ENCODE results near the gene GNAZ. TPM values are rescaled to one million over a fixed set of nuclear protein-coding genes. Genes with fewer than 3 reads are reported as not detected.

The GNAZ gene
- total RNA-seq, 5 donors from 2014 or later (not counting 1 experiment from before 2014, with no cell fraction given) = 0.70 to 1.4 (median 1.3) TPM

DNA sequence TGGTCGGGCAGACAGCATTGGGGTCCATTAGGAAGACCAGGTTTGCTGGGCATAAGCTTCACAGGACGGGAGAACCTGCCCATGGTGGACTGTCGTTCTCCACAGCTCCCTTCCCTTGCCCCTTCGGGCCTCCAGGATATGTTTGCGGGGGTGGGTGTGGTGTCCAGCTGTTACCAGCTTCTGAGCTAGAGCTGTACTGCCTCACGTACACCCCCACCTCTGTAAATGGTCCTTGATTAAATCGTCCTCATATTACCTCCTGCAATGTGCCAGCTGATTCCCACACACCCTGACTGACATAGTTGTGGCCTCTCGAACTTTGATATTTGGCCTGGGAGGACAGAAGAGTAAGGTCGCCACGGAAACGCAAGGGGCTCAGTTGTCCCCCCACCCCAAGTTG lies 93.8 kb downstream of the GNAZ start:
- H3K27me3 Mint-ChIP-seq = no peaks in the 10 kb centered on the region
- Histone ChIP-seq H3K27me3 (replicated peaks in 1 of 2; ENCODE audit: control insufficient read depth in 2 of 2, extremely low read depth in 1 of 2, insufficient read depth in 2 of 2, low read length in 1 of 2) (peaks cover 0 to 7% of the 10 kb centered on the region in 2 experiments), H3K9me3 (no peaks in the 10 kb centered on the region), H3K27ac (ENCODE audit: low read length) (no peak overlapping the region), H3K36me3 (ENCODE audit: control insufficient read depth in 2 of 2, extremely low read depth in 1 of 2, insufficient read depth in 1 of 2, low read length in 1 of 2) (peaks cover 0 to under 1% of the 10 kb centered on the region in 2 donors), H3K4me1 (ENCODE audit: control insufficient read depth in 1 of 2, extremely low read depth in 1 of 2, insufficient read depth in 2 of 2, low read length in 2 of 2) (no peaks in the 10 kb centered on the region), H3K4me3 (ENCODE audit: control insufficient read depth in 1 of 2, extremely low read depth in 1 of 2, low read length in 1 of 2) (no peak overlapping the region)
- H3K4me3 Mint-ChIP-seq = no peak overlapping the region
- no peak overlapping the region for H3K27ac Mint-ChIP-seq
- H3K36me3 Mint-ChIP-seq = no peaks in the 10 kb centered on the region
- CTCF ChIA-PET = interaction anchor here in 1 of 2 donors (0.9 kb wide), 1 partner anchor 118 kb away, joined by 3 read pairs; no protein-coding TSS in a partner anchor
- no peaks in the 10 kb centered on the region for H3K9me3 Mint-ChIP-seq
- 85% methylated on average over 7 of the region's 11 CpGs for WGBS (ENCODE audit: insufficient coverage)
- no peak for DNase-seq
- POLR2A ChIA-PET = no interaction called here
- no peaks in the 10 kb centered on the region for H3K4me1 Mint-ChIP-seq
- ATAC-seq (replicated peaks in 1 of 4) = no peak

DNA sequence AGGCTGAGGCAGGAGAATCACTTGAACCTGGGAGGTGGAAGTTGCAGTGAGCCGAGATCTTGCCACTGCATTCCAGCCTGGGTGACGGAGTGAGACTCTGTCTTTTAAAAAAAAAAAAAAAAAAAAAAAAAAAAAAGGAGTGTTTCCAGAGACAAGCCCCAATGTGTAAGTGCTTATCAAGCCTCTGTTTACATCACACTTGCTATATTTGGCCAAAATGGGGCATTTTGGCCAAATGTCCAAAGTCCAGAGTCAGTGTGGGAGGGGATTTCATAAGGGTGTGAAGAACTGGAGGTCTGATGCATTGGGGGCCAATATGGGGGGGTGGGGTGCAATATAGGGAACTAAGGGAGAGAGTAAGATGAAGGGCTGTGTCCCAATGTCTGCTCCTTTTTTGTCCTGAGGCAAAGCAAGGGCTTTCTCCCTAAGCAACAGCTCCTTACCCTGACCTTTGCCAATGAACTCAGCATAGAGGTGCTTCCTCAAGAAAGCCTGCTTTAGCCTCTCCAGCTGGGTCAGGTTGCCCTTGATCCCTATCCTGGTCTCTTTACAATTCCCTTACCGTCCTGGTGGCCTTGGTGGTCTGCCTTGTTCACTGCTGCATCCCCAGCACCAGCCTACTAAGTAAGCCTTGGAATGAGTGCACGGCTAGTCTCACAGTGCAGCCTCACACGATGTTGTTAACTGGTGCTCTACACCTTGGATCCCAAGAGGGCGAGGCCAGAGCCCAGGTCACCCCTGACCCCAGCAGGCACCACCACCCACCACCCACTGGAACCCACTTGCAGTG lies 95.9 kb downstream of the GNAZ start:
- Mint-ChIP-seq H3K36me3 (no peaks in the 10 kb centered on the region), H3K27ac (no peak overlapping the region), H3K4me3 (no peak overlapping the region), H3K4me1 (no peaks in the 10 kb centered on the region), H3K9me3 (no peaks in the 10 kb centered on the region), H3K27me3 (no peaks in the 10 kb centered on the region)
- no peaks in the 10 kb centered on the region for H3K9me3 ChIP-seq
- no peaks in the 10 kb centered on the region for H3K4me1 ChIP-seq (ENCODE audit: control insufficient read depth in 1 of 2, extremely low read depth in 1 of 2, insufficient read depth in 2 of 2, low read length in 2 of 2)
- WGBS (ENCODE audit: insufficient coverage) = 82% methylated on average over 3 of the region's 6 CpGs
- POLR2A ChIA-PET = no interaction called here
- H3K36me3 ChIP-seq (ENCODE audit: control insufficient read depth in 2 of 2, extremely low read depth in 1 of 2, insufficient read depth in 1 of 2, low read length in 1 of 2) = no peaks in the 10 kb centered on the region
- peaks cover 0 to 7% of the 10 kb centered on the region in 2 experiments for H3K27me3 ChIP-seq (replicated peaks in 1 of 2; ENCODE audit: control insufficient read depth in 2 of 2, extremely low read depth in 1 of 2, insufficient read depth in 2 of 2, low read length in 1 of 2)
- no peak for ATAC-seq (replicated peaks in 1 of 4)
- CTCF ChIA-PET = interaction anchor here in 1 of 2 donors (0.7 kb wide), 1 partner anchor 130 kb away, joined by 6 read pairs; no protein-coding TSS in a partner anchor
- DNase-seq = no peak
- no peak overlapping the region for H3K4me3 ChIP-seq (ENCODE audit: control insufficient read depth in 1 of 2, extremely low read depth in 1 of 2, low read length in 1 of 2)
- H3K27ac ChIP-seq (ENCODE audit: low read length) = no peak overlapping the region

DNA sequence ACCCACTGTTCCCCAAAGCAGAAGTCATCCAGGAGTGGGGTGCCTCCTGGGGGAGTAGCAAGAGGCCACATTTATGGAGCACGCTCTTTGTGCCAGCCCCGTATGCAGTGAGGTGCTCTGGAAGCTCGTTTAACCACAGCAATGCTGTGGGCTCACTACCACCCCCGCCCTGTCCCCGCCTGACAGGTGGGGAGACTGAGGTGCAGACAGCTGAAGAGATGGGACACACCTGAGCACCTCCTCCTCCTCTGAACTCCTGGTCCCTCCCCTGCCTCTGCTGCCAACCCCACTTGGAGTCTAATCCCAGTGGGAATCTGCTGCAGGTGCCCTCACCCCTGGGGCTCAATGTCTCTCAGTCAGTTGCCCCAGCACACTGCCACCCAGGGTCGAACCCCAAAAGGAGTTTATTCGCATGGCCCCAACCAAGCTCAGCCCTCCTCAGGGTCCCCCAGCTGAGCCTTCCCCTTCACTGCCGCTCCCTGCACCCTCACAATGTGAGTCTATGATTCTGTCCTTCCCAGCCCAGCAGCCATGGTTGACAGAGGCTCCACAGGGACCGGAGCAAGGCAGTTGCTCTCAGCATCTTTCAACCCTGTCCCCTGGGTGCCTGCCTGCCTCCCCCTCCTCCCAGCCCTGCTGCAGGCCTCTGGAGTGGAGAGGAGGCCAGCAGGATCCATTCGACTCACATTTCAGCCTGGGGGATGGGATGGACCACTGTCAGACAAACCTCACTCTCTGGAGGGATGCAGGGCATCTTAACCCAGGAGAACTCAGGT lies 96.7 kb downstream of the GNAZ start:
- H3K27ac Mint-ChIP-seq = no peak overlapping the region
- Histone ChIP-seq H3K4me1 (ENCODE audit: control insufficient read depth in 1 of 2, extremely low read depth in 1 of 2, insufficient read depth in 2 of 2, low read length in 2 of 2) (no peaks in the 10 kb centered on the region), H3K27me3 (replicated peaks in 1 of 2; ENCODE audit: control insufficient read depth in 2 of 2, extremely low read depth in 1 of 2, insufficient read depth in 2 of 2, low read length in 1 of 2) (peaks cover 0 to 7% of the 10 kb centered on the region in 2 experiments), H3K36me3 (ENCODE audit: control insufficient read depth in 2 of 2, extremely low read depth in 1 of 2, insufficient read depth in 1 of 2, low read length in 1 of 2) (no peaks in the 10 kb centered on the region), H3K27ac (ENCODE audit: low read length) (no peak overlapping the region), H3K9me3 (no peaks in the 10 kb centered on the region), H3K4me3 (ENCODE audit: control insufficient read depth in 1 of 2, extremely low read depth in 1 of 2, low read length in 1 of 2) (no peak overlapping the region)
- no peak overlapping the region for H3K4me3 Mint-ChIP-seq
- H3K9me3 Mint-ChIP-seq = no peaks in the 10 kb centered on the region
- no peaks in the 10 kb centered on the region for H3K36me3 Mint-ChIP-seq
- H3K27me3 Mint-ChIP-seq = no peaks in the 10 kb centered on the region
- no peaks in the 10 kb centered on the region for H3K4me1 Mint-ChIP-seq
- 66% methylated on average over 7 of the region's 10 CpGs for WGBS (ENCODE audit: insufficient coverage)
- ATAC-seq (replicated peaks in 1 of 4) (no peak), DNase-seq (no peak)
- ChIA-PET POLR2A (no interaction called here), CTCF (no interaction called here)

DNA sequence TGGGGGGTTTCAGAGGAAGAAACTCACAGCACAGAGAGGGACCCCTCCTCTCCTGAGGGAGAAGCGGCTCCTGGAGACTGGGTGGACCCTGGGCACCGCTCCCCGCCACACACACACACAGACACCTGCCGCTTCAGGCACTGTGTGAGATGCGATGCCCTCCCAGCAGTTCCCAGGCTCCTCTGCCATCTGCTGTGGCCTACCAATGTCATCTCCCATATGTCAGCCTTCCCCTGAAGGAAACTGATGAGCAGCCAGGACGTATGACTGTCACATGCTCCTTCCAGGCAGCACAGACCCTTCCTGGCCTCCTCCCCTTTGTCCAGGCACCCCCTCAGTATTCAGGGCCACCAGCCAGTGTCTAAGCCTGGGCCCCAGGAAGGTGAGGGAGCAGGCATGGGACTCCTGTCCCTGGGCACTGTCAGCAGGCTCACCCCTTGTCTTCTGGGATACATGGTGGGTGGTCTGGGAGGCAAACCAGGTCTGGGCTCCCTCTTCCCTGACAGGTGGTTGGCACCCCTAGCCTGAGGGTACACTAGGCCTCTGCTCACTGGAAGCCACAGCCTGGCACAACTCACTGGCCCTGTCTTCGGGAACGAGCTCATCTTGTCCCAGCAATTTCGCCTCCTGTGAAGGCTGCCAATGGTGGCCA lies 98.2 kb downstream of the GNAZ start:
- ChIA-PET CTCF (no interaction called here), POLR2A (no interaction called here)
- Histone ChIP-seq H3K4me1 (ENCODE audit: control insufficient read depth in 1 of 2, extremely low read depth in 1 of 2, insufficient read depth in 2 of 2, low read length in 2 of 2) (no peaks in the 10 kb centered on the region), H3K27ac (ENCODE audit: low read length) (no peak overlapping the region), H3K9me3 (no peaks in the 10 kb centered on the region), H3K27me3 (replicated peaks in 1 of 2; ENCODE audit: control insufficient read depth in 2 of 2, extremely low read depth in 1 of 2, insufficient read depth in 2 of 2, low read length in 1 of 2) (peaks cover 0 to 7% of the 10 kb centered on the region in 2 experiments), H3K4me3 (ENCODE audit: control insufficient read depth in 1 of 2, extremely low read depth in 1 of 2, low read length in 1 of 2) (no peak overlapping the region), H3K36me3 (ENCODE audit: control insufficient read depth in 2 of 2, extremely low read depth in 1 of 2, insufficient read depth in 1 of 2, low read length in 1 of 2) (no peaks in the 10 kb centered on the region)
- no peak for ATAC-seq (replicated peaks in 1 of 4)
- WGBS (ENCODE audit: insufficient coverage) = 93% methylated on average over 8 of the region's 9 CpGs
- H3K4me1 Mint-ChIP-seq = no peaks in the 10 kb centered on the region
- DNase-seq = no peak
- H3K36me3 Mint-ChIP-seq = no peaks in the 10 kb centered on the region
- no peaks in the 10 kb centered on the region for H3K27me3 Mint-ChIP-seq
- no peaks in the 10 kb centered on the region for H3K9me3 Mint-ChIP-seq
- H3K4me3 Mint-ChIP-seq = no peak overlapping the region
- H3K27ac Mint-ChIP-seq = no peak overlapping the region

DNA sequence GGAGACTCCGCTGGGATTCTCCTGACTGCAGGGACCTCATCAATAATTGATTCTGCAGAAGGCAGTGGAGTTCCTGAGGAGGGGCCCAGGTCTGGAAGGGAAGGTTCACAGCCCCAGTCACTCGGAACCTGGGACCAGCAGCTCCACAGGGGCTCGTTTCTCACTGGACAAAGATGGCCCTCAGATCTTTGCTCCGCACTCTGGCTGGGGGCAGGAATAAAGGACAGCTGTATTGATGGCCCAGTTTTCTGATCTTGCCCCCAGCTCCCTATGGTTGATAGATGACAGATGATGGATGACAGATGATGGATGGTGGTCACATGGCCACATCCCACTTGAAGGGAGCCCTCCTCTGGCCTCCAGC lies 98.7 kb downstream of the GNAZ start:
- Mint-ChIP-seq H3K27ac (no peak overlapping the region), H3K9me3 (no peaks in the 10 kb centered on the region), H3K4me1 (peaks cover 2 to 4% (median 3%) of the 10 kb centered on the region in 3 donors), H3K27me3 (no peaks in the 10 kb centered on the region), H3K4me3 (no peak overlapping the region), H3K36me3 (no peaks in the 10 kb centered on the region)
- Histone ChIP-seq H3K4me3 (ENCODE audit: control insufficient read depth in 1 of 2, extremely low read depth in 1 of 2, low read length in 1 of 2) (no peak overlapping the region), H3K36me3 (ENCODE audit: control insufficient read depth in 2 of 2, extremely low read depth in 1 of 2, insufficient read depth in 1 of 2, low read length in 1 of 2) (no peaks in the 10 kb centered on the region), H3K27ac (ENCODE audit: low read length) (no peak overlapping the region), H3K4me1 (ENCODE audit: control insufficient read depth in 1 of 2, extremely low read depth in 1 of 2, insufficient read depth in 2 of 2, low read length in 2 of 2) (peaks cover 0 to 1% of the 10 kb centered on the region in 2 experiments), H3K27me3 (replicated peaks in 1 of 2; ENCODE audit: control insufficient read depth in 2 of 2, extremely low read depth in 1 of 2, insufficient read depth in 2 of 2, low read length in 1 of 2) (peaks cover 0 to 7% of the 10 kb centered on the region in 2 experiments), H3K9me3 (no peaks in the 10 kb centered on the region)
- ATAC-seq (replicated peaks in 1 of 4) (no peak), DNase-seq (no peak)
- CTCF ChIA-PET = no interaction called here
- POLR2A ChIA-PET = no interaction called here
- 71% methylated on average over 3 of the region's 4 CpGs for WGBS (ENCODE audit: insufficient coverage)
